GM04504 (cell line): ENCODE data around the gene ABCC8.

Experiments used
- DNase-seq: peaks from one replicate; pipeline ENCODE4 v3.0.0-alpha.2; 2012; ENCODE audit warnings: low read depth

The ABCC8 gene

DNA sequence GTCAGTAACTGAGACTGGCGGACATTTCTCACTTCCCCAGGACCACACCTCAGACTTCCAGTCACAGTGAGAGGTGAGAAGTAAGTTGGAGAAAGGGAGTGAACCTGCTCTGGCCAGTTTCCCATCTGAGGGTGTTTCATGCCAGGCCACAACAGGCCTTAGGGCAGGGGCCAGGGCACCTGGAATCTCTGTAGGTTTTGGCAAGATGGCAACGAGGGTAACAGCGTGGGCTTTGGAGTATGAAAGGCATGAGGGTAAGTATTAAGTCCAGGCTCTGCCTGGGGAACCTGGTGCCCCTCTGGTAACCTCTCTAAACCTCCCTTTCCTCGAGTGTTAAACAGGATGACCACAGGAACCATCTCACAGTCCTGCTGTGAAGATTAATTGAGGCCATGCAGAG lies 28.5 kb upstream of the ABCC8 start:
- no peak for DNase-seq

DNA sequence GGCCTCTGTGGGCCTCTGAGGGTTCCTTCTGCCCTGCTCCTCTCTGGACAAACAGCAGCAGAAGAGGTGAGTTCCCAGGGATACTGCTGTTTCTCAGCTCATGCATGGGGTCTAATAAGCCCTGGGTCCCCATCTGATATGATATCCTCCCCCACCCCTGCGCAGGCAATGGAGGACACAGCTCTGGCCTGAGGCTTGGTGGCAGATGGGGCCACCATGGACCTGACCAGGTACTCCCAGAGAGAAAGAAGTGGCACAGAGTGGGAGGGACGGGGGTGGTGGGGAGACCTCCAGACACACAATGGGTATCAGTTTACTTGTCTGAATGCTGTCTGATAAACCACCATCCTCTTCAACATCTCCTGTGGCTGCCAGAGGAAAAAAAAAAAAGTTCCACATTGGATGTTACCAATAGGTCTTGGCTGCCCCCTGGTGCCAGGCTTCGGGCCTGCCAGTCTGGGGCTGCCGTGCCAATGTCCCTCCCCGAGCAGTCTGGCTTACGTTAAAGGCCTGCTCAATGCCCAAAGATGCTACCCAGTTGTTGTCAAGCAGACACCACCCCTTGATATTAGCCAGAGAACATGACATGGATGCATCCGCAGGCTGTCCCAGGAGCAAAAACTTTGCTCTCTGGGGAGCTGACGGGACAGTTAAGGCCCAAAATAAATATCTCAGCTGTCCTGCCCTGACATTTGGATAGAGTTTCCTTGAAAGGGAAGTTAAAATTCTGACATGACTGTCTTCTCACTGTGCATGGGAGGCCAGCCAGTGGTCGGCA lies 27.9 kb upstream of the ABCC8 start:
- peak; percentile 28 for DNase-seq

GRCh38 chr11:17502630-17503029 lies 26.0 kb upstream of the ABCC8 start:
- DNase-seq, result no peak

DNA sequence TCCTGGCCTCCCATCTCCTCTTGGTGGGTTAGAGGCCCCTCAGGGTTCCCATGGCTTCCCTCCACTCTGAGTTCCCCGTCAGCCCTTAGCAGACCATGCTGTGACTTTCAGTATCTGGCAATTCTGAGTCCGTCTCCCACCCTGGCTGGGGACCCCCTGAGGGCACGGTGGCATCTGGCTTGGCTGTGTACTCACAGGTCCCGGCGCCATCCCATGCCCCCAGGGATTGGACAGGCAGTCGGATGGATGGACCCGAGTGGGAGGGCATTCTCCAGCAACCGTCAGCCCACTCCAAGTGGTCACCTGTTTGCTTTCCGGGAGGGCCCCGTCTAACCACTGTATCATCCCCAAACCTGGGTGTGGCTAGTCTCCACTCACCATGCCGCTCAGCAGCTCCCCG lies 24.0 kb upstream of the ABCC8 start:
- no peak for DNase-seq

DNA sequence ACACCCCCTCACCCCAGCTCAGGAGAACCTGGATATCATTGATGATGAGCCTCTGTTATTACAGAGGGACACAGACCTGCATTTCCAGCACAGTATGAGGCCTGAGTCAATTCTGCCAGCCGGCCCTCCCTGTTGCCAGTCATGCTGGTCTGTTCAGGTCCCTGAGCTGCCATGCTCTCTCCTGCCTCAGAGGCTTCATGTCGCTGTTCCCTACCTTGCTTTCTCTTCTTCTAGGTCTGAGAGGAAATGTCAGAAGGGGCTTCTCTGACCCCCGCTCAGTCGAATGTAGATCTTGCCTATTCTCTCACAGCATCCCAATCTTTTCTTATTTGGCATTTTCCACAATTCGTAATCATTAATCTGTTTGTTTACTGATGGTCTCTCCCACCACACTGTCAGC lies 21.8 kb upstream of the ABCC8 start:
- DNase-seq, result no peak

GRCh38 chr11:17498058-17498457 lies 21.4 kb upstream of the ABCC8 start:
- DNase-seq, result no peak

- no peak for DNase-seq
Observed at GRCh38 chr11:17496406-17496805, 19.8 kb upstream of the ABCC8 start.

GRCh38 chr11:17494019-17494418 lies 17.4 kb upstream of the ABCC8 start:
- no peak for DNase-seq

DNA sequence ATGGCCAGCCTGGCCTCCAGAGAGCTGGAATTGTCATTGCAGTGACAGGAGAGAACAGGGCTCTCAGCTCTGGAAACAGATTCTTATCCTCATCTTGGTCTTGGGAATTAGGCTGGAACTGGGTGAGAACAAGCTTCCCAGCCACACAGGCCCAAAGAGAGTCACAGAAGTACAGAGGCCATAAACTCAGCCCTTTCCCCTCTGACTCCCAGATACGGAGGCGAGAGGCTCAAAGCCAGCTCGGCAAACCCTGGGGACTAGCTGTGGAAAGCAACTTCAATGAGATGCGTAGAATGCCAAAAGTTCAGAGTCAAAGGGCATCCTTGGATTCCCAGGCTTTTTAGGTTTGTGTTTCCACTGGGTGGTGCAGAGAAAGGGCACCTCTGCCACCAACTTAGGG lies 14.3 kb upstream of the ABCC8 start:
- no peak for DNase-seq

GRCh38 chr11:17490232-17490631 lies 13.6 kb upstream of the ABCC8 start:
- no peak for DNase-seq

DNA sequence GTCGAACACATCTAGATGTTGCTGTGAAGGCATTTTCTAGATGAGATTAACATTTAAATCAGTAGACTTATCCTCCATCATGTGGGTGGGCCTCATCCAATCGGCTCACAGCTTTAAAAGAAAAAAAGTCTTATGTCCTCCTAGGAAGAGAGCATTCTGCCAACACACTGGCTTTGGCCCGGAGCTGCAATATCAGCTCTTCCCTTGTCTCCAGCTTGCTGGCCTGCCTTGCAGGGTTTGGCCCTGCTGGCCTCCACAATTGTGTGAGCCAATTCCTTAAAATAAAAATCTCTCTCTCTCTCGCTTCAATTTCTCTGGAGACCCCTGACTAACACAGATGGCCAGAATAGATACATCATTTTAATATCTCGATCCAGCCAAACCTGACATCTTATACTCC lies 13.1 kb upstream of the ABCC8 start:
- DNase-seq, result no peak

DNA sequence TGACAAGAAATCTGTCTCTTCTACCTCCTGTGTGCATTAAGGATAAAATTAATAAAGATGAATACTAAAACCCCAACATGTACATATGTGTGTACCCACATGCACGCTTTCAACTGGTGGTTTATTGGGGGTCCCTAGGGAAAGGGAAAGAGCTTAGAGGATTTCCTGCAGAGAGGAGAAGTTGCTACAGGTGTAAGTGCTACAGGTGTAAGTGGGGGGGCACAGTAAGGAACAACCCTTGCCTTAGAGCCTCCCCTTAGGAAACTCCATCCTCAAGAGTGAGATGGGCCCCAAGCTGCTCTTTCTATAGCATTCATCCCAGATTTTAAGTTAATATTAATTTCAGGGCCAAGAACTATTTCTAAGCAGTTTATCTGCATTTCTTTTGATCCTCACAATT lies 11.9 kb upstream of the ABCC8 start:
- DNase-seq, result no peak

DNA sequence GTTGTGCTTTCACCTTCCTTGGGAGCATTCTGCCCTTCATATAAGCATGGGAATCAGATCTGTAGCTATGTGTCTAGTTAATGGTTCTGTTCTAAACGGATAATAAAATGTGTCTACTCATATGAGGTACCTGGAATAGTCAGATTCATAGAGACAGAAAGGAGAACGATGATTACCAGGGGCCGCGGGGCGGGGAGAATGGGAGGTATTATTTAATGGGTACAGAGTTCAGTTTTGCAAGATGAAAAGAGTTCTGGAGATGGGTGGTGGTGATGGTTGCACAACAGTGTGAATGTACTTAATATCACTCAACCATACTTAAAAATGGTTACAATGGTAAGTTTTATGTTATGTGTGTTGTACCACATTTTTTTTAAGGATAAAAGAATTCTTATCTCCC lies 10.0 kb upstream of the ABCC8 start:
- DNase-seq, result no peak

DNA sequence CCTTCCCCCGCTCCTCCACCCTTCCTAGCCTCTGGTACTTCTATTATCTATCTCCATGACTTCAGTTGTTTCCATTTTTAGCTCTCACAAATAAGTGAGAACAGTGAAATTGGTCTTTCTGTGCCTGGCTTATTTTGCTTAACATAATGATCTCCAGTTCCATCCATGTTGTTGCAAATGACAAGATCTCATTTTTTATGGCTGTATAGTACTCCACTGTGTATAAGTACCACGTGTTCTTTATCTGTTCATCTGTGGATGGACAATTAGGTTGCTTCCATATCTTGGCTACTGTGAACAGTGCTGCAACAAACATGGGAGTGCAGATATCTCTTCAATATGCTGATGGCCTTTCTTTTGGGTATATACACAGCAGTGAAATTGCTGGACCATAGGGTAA lies 6.9 kb upstream of the ABCC8 start:
- DNase-seq, result no peak

GRCh38 chr11:17481905-17482304 lies 5.3 kb upstream of the ABCC8 start:
- DNase-seq, result no peak

DNA sequence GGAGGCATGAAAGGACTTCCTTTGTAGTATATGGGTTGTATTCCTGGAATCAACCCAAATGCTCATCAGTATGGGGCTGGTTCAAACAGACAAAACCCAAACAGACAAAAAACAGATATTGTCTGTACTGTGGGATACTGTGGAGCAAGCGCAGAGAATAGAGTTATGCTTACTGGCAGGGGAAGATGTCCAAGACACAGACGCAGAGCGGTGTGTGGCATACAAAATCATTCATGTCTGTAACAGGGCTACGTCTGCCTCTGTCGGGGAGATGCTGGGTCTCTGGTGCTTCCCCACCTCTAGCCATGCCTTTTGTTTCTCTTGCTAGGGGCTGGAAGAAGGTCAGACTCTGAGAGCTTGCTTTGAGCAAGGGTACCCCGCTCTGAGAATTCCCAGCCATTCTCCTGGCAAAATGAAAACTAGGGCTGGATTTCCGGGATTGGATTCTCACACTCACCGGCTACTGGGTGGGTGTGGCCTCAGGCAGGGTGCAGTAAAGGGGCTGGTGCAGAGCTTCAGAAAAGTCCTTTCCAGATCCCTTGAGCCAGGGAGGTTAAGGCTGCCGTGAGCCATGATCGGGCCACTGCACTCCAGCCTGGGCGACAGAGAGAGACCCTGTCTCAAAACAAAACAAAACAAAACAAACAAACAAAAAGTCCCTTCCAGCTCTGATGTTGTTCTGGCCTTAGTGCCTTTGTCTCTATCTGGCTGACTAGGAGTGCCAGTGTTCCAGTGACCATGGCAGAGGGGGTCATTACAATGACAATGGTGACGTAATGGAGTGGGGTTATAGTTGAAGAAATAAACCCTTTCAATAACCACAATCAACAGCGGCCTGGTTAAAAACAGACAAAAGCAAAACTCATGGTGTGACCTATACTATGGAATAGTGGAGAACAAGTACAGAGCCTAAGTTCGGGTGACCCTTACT lies 2.9 kb upstream of the ABCC8 start:
- DNase-seq, result no peak

DNA sequence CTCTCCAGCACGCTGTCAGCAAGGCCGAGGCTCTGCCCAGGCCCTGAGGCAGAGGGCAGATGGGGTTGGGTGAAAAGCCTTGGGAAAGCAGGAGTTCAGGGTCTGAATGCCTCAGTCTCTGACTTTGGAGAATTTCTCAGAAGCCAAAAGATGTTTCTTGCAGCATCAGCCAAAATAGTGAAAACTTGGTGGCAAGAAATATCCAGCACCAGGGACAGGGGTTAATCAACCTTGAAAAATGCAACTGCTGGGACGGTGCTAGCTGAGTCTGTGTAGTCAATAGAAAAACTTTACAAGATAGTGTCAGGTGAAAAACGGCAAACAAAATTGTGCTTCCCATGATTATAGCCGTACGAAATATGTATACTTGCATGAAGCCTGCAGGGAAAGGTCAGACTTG lies 1.4 kb upstream of the ABCC8 start:
- no peak for DNase-seq

DNA sequence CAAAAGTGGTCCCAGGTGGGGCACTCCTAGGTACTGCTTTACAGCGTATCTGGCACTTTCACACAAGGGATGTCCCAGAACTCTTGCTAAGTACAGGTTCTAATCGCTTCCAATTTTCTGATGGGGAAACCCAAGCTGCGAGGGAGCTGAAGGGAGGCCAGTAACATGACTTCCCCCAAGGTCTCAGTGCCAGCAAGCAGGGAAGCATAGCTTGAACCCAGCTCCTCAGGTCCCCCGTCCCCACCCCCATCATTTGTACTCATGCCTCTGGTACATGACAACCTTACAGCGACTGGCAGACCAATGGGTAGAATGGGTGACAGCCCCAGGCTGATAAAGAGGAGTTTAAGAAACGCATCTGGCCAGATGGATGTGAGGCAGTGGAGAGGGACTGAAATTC lies 716 bp upstream of the ABCC8 start:
- DNase-seq, result no peak

- DNase-seq, result no peak
Observed at GRCh38 chr11:17477084-17477333, 364 bp upstream of the ABCC8 start.

DNA sequence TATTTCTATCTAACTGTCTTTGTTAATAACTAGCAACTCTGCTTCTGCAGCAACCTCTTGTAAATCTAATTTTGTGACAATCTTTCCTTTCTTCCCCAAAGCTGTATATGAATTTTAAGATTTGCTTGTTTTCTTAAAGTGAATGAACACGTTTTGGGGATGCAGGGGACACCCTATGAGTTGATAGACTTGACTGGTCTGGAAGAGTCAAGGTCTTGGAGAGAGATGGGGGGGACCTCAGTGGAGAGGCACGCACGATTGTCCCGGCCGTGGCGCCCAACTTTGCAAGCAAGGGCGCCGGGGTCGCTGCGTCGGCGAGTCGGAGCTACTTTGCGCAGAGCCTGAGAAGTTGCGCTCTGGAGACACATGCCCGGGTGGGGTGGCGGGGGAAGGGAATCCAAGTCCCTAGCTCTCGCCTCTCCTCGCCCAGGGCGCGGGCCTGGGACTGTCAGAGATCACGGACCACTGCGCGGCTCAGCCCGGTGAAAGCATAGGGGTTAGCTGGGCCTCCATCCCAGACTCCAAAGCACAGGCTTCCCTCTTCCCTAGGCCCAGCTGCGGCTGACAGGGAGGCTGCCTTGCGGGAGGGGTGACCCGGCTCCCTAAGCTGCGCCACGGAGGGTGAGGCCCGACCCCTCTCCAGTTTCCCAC lies 854 bp downstream of the ABCC8 start:
- DNase-seq, result no peak

DNA sequence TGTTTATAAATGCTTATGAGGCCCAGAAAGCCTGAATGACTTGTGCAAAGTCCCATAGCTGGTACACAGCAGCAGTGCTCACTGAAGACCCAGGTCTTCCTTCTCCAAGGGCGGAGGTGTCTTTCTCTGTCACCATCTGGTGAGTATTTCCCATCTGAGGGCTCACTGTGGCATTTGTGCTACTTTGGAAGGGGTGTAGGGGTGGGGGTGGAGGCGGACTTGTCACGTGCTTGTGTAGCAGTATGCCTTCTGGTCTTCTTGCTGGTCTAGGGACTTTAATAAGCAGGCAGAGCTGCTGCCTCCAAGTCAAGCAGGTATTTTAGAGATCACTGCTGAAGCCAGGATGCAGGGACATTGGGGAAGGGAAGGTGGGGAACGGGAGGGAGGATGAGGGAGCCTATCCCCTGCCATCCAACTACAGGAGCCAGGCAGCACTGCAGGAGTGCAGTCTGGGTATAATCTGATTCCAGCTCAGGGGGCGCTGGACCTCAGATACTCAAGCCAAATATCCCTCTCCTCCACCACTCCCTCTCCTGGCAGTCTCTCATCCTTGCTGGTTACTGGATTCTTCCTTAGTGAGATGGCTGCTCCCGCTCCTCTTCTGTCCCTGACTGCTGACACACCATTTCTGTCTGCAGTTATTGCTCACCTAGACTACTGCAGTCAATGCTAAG lies 3.4 kb downstream of the ABCC8 start:
- DNase-seq, result no peak

DNA sequence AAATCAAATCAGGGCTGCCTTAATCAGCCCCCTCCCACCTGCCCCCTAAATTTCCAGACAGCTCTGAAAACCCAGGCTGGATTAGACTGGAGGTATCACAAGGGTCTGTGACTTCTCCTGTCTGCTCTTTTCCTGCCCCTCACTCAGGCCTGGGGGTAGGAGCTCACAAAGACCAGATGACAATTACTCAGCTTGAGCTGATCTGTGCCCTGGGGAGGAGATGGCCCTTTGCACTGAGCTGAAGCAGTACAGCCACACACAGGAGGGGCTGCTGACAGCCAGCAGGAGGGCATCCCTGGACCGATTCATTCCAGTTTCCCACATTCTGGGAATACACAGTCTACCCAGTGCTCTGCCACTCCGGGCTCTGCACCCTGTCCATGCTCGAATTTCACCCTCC lies 4.2 kb downstream of the ABCC8 start:
- no peak for DNase-seq

GRCh38 chr11:17471501-17471900 lies 5.1 kb downstream of the ABCC8 start:
- no peak for DNase-seq
